ENCODE measurements around the gene CDH26.
"Not testable (repeated sequence)": the region's sequence is repeated elsewhere in the genome, so short reads cannot be mapped to it uniquely, and the experiment has no call there.

CDH26 gene

GRCh38 chr20:59955131-59955796 is 3.0 kb upstream of the CDH26 start:
- Histone ChIP-seq H4K20me1 (ENCODE audit: low read depth, low read length) (no peaks in the 10 kb centered on the region), H3K4me2 (ENCODE audit: low read depth, low read length, poor library complexity, severe bottlenecking) (no peak overlapping the region), H2AFZ (ENCODE audit: low read depth, low read length, severe bottlenecking) (no peak overlapping the region), H3K9me2 (replicated peaks; ENCODE audit: insufficient read depth, low read length) (no peaks in the 10 kb centered on the region), H3K36me3 (ENCODE audit: low read length) (no peaks in the 10 kb centered on the region), H3K4me3 (ENCODE audit: insufficient read depth, low read length, poor library complexity, severe bottlenecking) (no peak overlapping the region), H3K9ac (ENCODE audit: low read length) (no peak overlapping the region), H3K79me2 (ENCODE audit: insufficient read depth, low read length) (no peaks in the 10 kb centered on the region), H3K27ac (ENCODE audit: low read depth, low read length) (no peak overlapping the region), H3K9me3 (ENCODE audit: insufficient read depth, low read length) (no peaks in the 10 kb centered on the region), H3F3A (ENCODE audit: insufficient read depth) (no peaks in the 10 kb centered on the region), H3K27me3 (ENCODE audit: low read length) (no peaks in the 10 kb centered on the region)
- TF ChIP-seq EZH2phosphoT487 (conservative IDR thresholded peaks at IDR 0.05; ENCODE audit: low read length), result no peak
- no peak for TF ChIP-seq CTCF (IDR thresholded peaks at IDR 0.05; ENCODE audit: insufficient read depth, low read length, poor library complexity, severe bottlenecking)

GRCh38 chr20:59957568-59957967 is 655 bp upstream of the CDH26 start:
- H3K4me3 ChIP-seq (ENCODE audit: insufficient read depth, low read length, poor library complexity, severe bottlenecking); H3K9me2 ChIP-seq (replicated peaks; ENCODE audit: insufficient read depth, low read length); H3F3A ChIP-seq (ENCODE audit: insufficient read depth); H3K9me3 ChIP-seq (ENCODE audit: insufficient read depth, low read length); H3K27me3 ChIP-seq (ENCODE audit: low read length); H3K9ac ChIP-seq (ENCODE audit: low read length); H3K36me3 ChIP-seq (ENCODE audit: low read length); H4K20me1 ChIP-seq (ENCODE audit: low read depth, low read length); H3K79me2 ChIP-seq (ENCODE audit: insufficient read depth, low read length); H3K4me2 ChIP-seq (ENCODE audit: low read depth, low read length, poor library complexity, severe bottlenecking); H2AFZ ChIP-seq (ENCODE audit: low read depth, low read length, severe bottlenecking); H3K27ac ChIP-seq (ENCODE audit: low read depth, low read length): not testable (repeated sequence)

- no peaks in the 10 kb centered on the region for H4K20me1 ChIP-seq (ENCODE audit: low read depth, low read length)
- H3K9me2 ChIP-seq (replicated peaks; ENCODE audit: insufficient read depth, low read length), result no peaks in the 10 kb centered on the region
- no peak overlapping the region for H3K4me3 ChIP-seq (ENCODE audit: insufficient read depth, low read length, poor library complexity, severe bottlenecking)
- H3K27ac ChIP-seq (ENCODE audit: low read depth, low read length), result no peak overlapping the region
- H3K27me3 ChIP-seq (ENCODE audit: low read length), result no peaks in the 10 kb centered on the region
- H3F3A ChIP-seq (ENCODE audit: insufficient read depth), result no peaks in the 10 kb centered on the region
- TF ChIP-seq EZH2phosphoT487 (conservative IDR thresholded peaks at IDR 0.05; ENCODE audit: low read length) (no peak), CTCF (IDR thresholded peaks at IDR 0.05; ENCODE audit: insufficient read depth, low read length, poor library complexity, severe bottlenecking) (no peak)
- no peaks in the 10 kb centered on the region for H3K9me3 ChIP-seq (ENCODE audit: insufficient read depth, low read length)
- no peak overlapping the region for H3K4me2 ChIP-seq (ENCODE audit: low read depth, low read length, poor library complexity, severe bottlenecking)
- H3K9ac ChIP-seq (ENCODE audit: low read length), result no peak overlapping the region
- H3K79me2 ChIP-seq (ENCODE audit: insufficient read depth, low read length), result no peaks in the 10 kb centered on the region
- H2AFZ ChIP-seq (ENCODE audit: low read depth, low read length, severe bottlenecking), result no peak overlapping the region
- no peaks in the 10 kb centered on the region for H3K36me3 ChIP-seq (ENCODE audit: low read length)
Measured at GRCh38 chr20:59958626-59959025, 403 bp downstream of the CDH26 start.

GRCh38 chr20:59961423-59961822 is 3.2 kb downstream of the CDH26 start:
- H4K20me1 ChIP-seq (ENCODE audit: low read depth, low read length), result no peaks in the 10 kb centered on the region
- no peaks in the 10 kb centered on the region for H3K79me2 ChIP-seq (ENCODE audit: insufficient read depth, low read length)
- H3K4me3 ChIP-seq (ENCODE audit: insufficient read depth, low read length, poor library complexity, severe bottlenecking), result no peak overlapping the region
- H3K27me3 ChIP-seq (ENCODE audit: low read length), result no peaks in the 10 kb centered on the region
- no peak overlapping the region for H3K9ac ChIP-seq (ENCODE audit: low read length)
- H2AFZ ChIP-seq (ENCODE audit: low read depth, low read length, severe bottlenecking), result no peak overlapping the region
- H3K9me2 ChIP-seq (replicated peaks; ENCODE audit: insufficient read depth, low read length), result no peaks in the 10 kb centered on the region
- TF ChIP-seq CTCF (IDR thresholded peaks at IDR 0.05; ENCODE audit: insufficient read depth, low read length, poor library complexity, severe bottlenecking), result no peak
- H3K4me2 ChIP-seq (ENCODE audit: low read depth, low read length, poor library complexity, severe bottlenecking), result no peak overlapping the region
- H3F3A ChIP-seq (ENCODE audit: insufficient read depth), result no peaks in the 10 kb centered on the region
- H3K9me3 ChIP-seq (ENCODE audit: insufficient read depth, low read length), result no peaks in the 10 kb centered on the region
- no peaks in the 10 kb centered on the region for H3K36me3 ChIP-seq (ENCODE audit: low read length)
- no peak overlapping the region for H3K27ac ChIP-seq (ENCODE audit: low read depth, low read length)
